Natural killer cell (primary cell): ENCODE results near the gene E4F1. TPM values are rescaled to one million over a fixed set of nuclear protein-coding genes. Genes with fewer than 3 reads are reported as not detected.

Experiments
- ATAC-seq, 3 donors: fragments of 150-1000 bp in 2 of 3; fragments of 200-7000 bp in 1 of 3; cut with Tn5 transposase; 1 replicate in 1 of 3; 2 replicates in 2 of 3; pipeline ENCODE4 v1.10.0; 2021; ENCODE audit warnings: mild to moderate bottlenecking in 2 of 3, moderate library complexity in 2 of 3
- DNase-seq, 2 donors: peaks; one replicate each; pipeline versions ENCODE4 v3.0.0 to v3.0.0-alpha.2; 2013 to 2021; ENCODE audit warnings: mixed read lengths in 1 of 2
- H3K27ac ChIP-seq: one replicate; pipeline ENCODE4 v1.5.1; 2013; ENCODE audit warnings: mild to moderate bottlenecking, low read length
- H3K27me3 ChIP-seq: one replicate; pipeline ENCODE4 v1.6.1; 2013; ENCODE audit warnings: low read length; ENCODE audit not compliant: control insufficient read depth, insufficient read depth
- H3K36me3 ChIP-seq: one replicate; pipeline ENCODE4 v1.6.1; 2013; ENCODE audit warnings: low read length; ENCODE audit not compliant: control insufficient read depth, insufficient read depth
- H3K4me1 ChIP-seq: one replicate; pipeline ENCODE4 v1.6.1; 2013; ENCODE audit warnings: low read length; ENCODE audit not compliant: control insufficient read depth, insufficient read depth
- H3K4me3 ChIP-seq: one replicate; pipeline ENCODE4 v1.5.1; 2013; ENCODE audit warnings: low read length
- H3K9me3 ChIP-seq: one replicate; pipeline ENCODE4 v1.6.1; 2013; ENCODE audit warnings: low read length; ENCODE audit not compliant: control insufficient read depth, insufficient read depth
- H3K27ac Mint-ChIP-seq, 2 donors: one replicate each; pipeline ENCODE4 v1.8.0; 2022; ENCODE audit warnings: mild to moderate bottlenecking in 2 of 2, mixed read lengths in 2 of 2, moderate library complexity in 1 of 2
- H3K27me3 Mint-ChIP-seq, 2 donors: one replicate each; pipeline ENCODE4 v1.8.0; 2022; ENCODE audit warnings: low read depth in 2 of 2, mixed read lengths in 2 of 2
- H3K36me3 Mint-ChIP-seq: one replicate; pipeline ENCODE4 v1.8.0; 2022; ENCODE audit warnings: mixed read lengths
- H3K4me1 Mint-ChIP-seq, 2 donors: one replicate each; pipeline ENCODE4 v1.8.0; 2022; ENCODE audit warnings: mixed read lengths in 2 of 2
- H3K4me3 Mint-ChIP-seq: one replicate; pipeline ENCODE4 v1.8.0; 2022; ENCODE audit warnings: mild to moderate bottlenecking, moderate library complexity, mixed read lengths
- H3K9me3 Mint-ChIP-seq, 2 donors: one replicate each; pipeline ENCODE4 v1.8.0; 2022; ENCODE audit warnings: mixed read lengths in 2 of 2
- CTCF ChIP-seq: fragments of 200-600 bp; IDR thresholded peaks from one replicate; pipeline ENCODE4 v1.8.0; 2022; ENCODE audit warnings: antibody characterized with exemption
- WGBS: methylation state at CpG from one replicate; pipeline ENCODE4 v1.1.7; 2013; ENCODE audit warnings: missing lambda C conversion rate; ENCODE audit not compliant: insufficient coverage; 5-methylcytosine and 5-hydroxymethylcytosine counted together
- intact Hi-C: fragments of 100-400 bp; cut with micrococcal nuclease; formaldehyde crosslinking; loops from one replicate; pipeline ENCODE4 v1.14.2; 2022
- total RNA-seq, 4 donors: library from RNA; stranded (reverse); fragments of 120-200 nt in 1 of 4; gene quantifications; one replicate each; pipeline versions ENCODE4 v1.2.3 to v1.2.4, GENCODE V29; 2013 to 2022

The E4F1 gene
- total RNA-seq, 3 donors from 2014 or later (not counting 1 experiment from before 2014, with no cell fraction given) = 43.6 to 45.7 (median 45.7) TPM

DNA sequence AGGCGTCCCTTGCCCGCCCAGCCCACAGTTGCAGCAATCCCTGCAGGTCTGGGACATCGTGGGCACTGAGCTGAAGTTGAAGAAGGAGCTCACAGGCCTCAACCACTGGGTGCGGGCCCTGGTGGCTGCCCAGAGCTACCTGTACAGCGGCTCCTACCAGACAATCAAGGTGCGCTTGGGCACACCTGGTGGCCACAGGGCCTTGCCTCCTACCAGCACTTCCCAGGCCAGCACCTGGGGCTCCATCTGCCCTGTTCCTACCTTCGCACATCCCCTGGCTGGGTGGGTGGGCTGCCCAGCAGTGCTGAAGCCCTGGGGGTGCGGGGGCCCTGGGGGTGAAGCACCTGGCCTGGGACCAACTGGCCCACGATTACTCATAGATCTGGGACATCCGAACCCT, 47.9 kb upstream of the E4F1 start:
- Mint-ChIP-seq H3K27ac (no peak overlapping the region), H3K27me3 (no peaks in the 10 kb centered on the region), H3K9me3 (no peaks in the 10 kb centered on the region), H3K4me1 (no peaks in the 10 kb centered on the region), H3K4me3 (no peak overlapping the region), H3K36me3 (no peaks in the 10 kb centered on the region)
- Histone ChIP-seq H3K9me3 (no peaks in the 10 kb centered on the region), H3K36me3 (peaks cover 40% of the 10 kb centered on the region), H3K4me1 (no peaks in the 10 kb centered on the region), H3K27ac (no peak overlapping the region), H3K27me3 (no peaks in the 10 kb centered on the region), H3K4me3 (no peak overlapping the region)
- no peak for DNase-seq
- 98% methylated on average over 10 of the region's 10 CpGs for WGBS
- TF ChIP-seq CTCF = no peak
- intact Hi-C loops = no loop called here
- no peak for ATAC-seq

GRCh38 chr16:2176047-2176446, 47.3 kb upstream of the E4F1 start:
- no peak overlapping the region for H3K4me3 Mint-ChIP-seq
- H3K9me3 ChIP-seq = no peaks in the 10 kb centered on the region
- intact Hi-C loops = no loop called here
- H3K27ac ChIP-seq = no peak overlapping the region
- H3K27me3 ChIP-seq = no peaks in the 10 kb centered on the region
- H3K4me3 ChIP-seq = no peak overlapping the region
- no peaks in the 10 kb centered on the region for H3K4me1 Mint-ChIP-seq
- no peak overlapping the region for H3K27ac Mint-ChIP-seq
- no peak for TF ChIP-seq CTCF
- H3K4me1 ChIP-seq = no peaks in the 10 kb centered on the region
- WGBS = 98% methylated on average over 23 of the region's 23 CpGs
- ATAC-seq = no peak
- no peaks in the 10 kb centered on the region for H3K36me3 Mint-ChIP-seq
- peaks cover 40% of the 10 kb centered on the region for H3K36me3 ChIP-seq
- H3K27me3 Mint-ChIP-seq = no peaks in the 10 kb centered on the region
- DNase-seq = no peak
- H3K9me3 Mint-ChIP-seq = no peaks in the 10 kb centered on the region

GRCh38 chr16:2177101-2177500, 46.3 kb upstream of the E4F1 start:
- H3K27me3 Mint-ChIP-seq = no peaks in the 10 kb centered on the region
- Histone ChIP-seq H3K9me3 (no peaks in the 10 kb centered on the region), H3K36me3 (peaks cover 35% of the 10 kb centered on the region), H3K4me3 (no peak overlapping the region), H3K4me1 (no peaks in the 10 kb centered on the region), H3K27me3 (no peaks in the 10 kb centered on the region), H3K27ac (no peak overlapping the region)
- intact Hi-C loops = no loop called here
- DNase-seq (no peak), ATAC-seq (no peak)
- H3K27ac Mint-ChIP-seq = no peak overlapping the region
- H3K4me1 Mint-ChIP-seq = peaks cover 0 to 2% of the 10 kb centered on the region in 2 donors
- H3K9me3 Mint-ChIP-seq = no peaks in the 10 kb centered on the region
- TF ChIP-seq CTCF = no peak
- no peaks in the 10 kb centered on the region for H3K36me3 Mint-ChIP-seq
- WGBS = 94% methylated on average over 18 of the region's 18 CpGs
- no peak overlapping the region for H3K4me3 Mint-ChIP-seq

DNA sequence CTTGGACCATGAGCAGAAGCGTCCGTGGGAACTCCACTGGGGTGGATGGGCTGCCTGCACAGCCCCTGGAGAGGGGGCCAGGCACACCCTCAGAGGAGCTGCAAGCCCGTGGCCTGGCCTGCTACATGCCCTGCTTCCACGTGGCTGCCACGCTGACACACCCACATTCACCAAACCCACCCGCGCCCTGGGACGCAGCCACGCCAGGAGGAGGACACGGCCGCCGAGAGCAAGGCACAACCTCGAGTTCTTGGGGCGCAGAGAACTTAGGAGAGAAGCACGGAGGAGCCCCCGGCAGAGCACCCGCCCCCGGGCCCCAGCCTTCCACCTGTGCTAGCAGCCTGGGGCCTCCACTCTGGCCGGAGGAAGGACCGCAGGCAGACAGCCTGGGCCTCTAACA, 45.8 kb upstream of the E4F1 start:
- Mint-ChIP-seq H3K36me3 (no peaks in the 10 kb centered on the region), H3K4me3 (no peak overlapping the region), H3K27ac (no peak overlapping the region), H3K27me3 (no peaks in the 10 kb centered on the region), H3K9me3 (no peaks in the 10 kb centered on the region), H3K4me1 (peaks cover 0 to 6% of the 10 kb centered on the region in 2 donors)
- Histone ChIP-seq H3K4me3 (no peak overlapping the region), H3K9me3 (no peaks in the 10 kb centered on the region), H3K27me3 (no peaks in the 10 kb centered on the region), H3K27ac (no peak overlapping the region), H3K4me1 (no peaks in the 10 kb centered on the region), H3K36me3 (peaks cover 35% of the 10 kb centered on the region)
- DNase-seq (no peak), ATAC-seq (no peak)
- intact Hi-C loops = no loop called here
- no peak for TF ChIP-seq CTCF
- WGBS = 95% methylated on average over 20 of the region's 20 CpGs
